GDM1 (cell line): ENCODE data around the gene EPC2.

Experiments used
- DNase-seq: peaks from one replicate; lab custom pipeline; 2025; lab: John Stamatoyannopoulos, UW

The EPC2 gene

GRCh38 chr2:148810081-148810480, 165.5 kb downstream of the EPC2 start:
- DNase-seq, result no peak

GRCh38 chr2:148812306-148812705, 167.8 kb downstream of the EPC2 start:
- DNase-seq, result no peak

- no peak for DNase-seq
Measured at GRCh38 chr2:148813603-148814065, 169.1 kb downstream of the EPC2 start.

GRCh38 chr2:148814143-148814859, 169.8 kb downstream of the EPC2 start:
- DNase-seq, result no peak

- no peak for DNase-seq
Measured at GRCh38 chr2:148814860-148815419, 170.4 kb downstream of the EPC2 start.

- DNase-seq, result no peak
Measured at GRCh38 chr2:148816176-148816575, 171.6 kb downstream of the EPC2 start.

- DNase-seq, result no peak
Measured at GRCh38 chr2:148817210-148817708, 172.7 kb downstream of the EPC2 start.

- DNase-seq, result no peak
Measured at GRCh38 chr2:148819019-148819585, 174.6 kb downstream of the EPC2 start.

GRCh38 chr2:148824190-148824589, 179.6 kb downstream of the EPC2 start:
- no peak for DNase-seq

GRCh38 chr2:148826791-148827190, 182.2 kb downstream of the EPC2 start:
- no peak for DNase-seq

- DNase-seq, result no peak
Measured at GRCh38 chr2:148828941-148829340, 184.4 kb downstream of the EPC2 start.

- DNase-seq, result no peak
Measured at GRCh38 chr2:148829618-148830017, 185.1 kb downstream of the EPC2 start.

- DNase-seq, result no peak
Measured at GRCh38 chr2:148832637-148833036, 188.1 kb downstream of the EPC2 start.
